Glutamatergic neuron (in vitro differentiated cells): Measurements from ENCODE around the gene UAP1L1. TPM values are rescaled to one million over a fixed set of nuclear protein-coding genes. Genes with fewer than 3 reads are reported as not detected.
A peak's percentile ranks its signal among the peaks of the same experiment; 100 is the strongest.

Experiments used
- DNase-seq: peaks from one replicate; pipeline ENCODE4 v3.0.0; 2022
- H3K27ac Mint-ChIP-seq: one replicate; pipeline ENCODE4 v1.8.0; 2020; ENCODE audit warnings: mild to moderate bottlenecking, mixed read lengths, inconsistent platforms; ENCODE audit not compliant: unreplicated experiment
- H3K27me3 Mint-ChIP-seq: one replicate; pipeline ENCODE4 v1.8.0; 2020; ENCODE audit warnings: mild to moderate bottlenecking, moderate library complexity, mixed read lengths, inconsistent platforms; ENCODE audit not compliant: unreplicated experiment
- H3K36me3 Mint-ChIP-seq: one replicate; pipeline ENCODE4 v1.8.0; 2020; ENCODE audit warnings: mild to moderate bottlenecking, mixed read lengths, inconsistent platforms; ENCODE audit not compliant: unreplicated experiment
- H3K4me1 Mint-ChIP-seq: one replicate; pipeline ENCODE4 v1.8.0; 2020; ENCODE audit warnings: mild to moderate bottlenecking, low read depth, mixed read lengths, inconsistent platforms; ENCODE audit not compliant: unreplicated experiment
- H3K4me3 Mint-ChIP-seq: one replicate; pipeline ENCODE4 v1.8.0; 2020; ENCODE audit warnings: mild to moderate bottlenecking, mixed read lengths, inconsistent platforms; ENCODE audit not compliant: unreplicated experiment
- H3K9me3 Mint-ChIP-seq: one replicate; pipeline ENCODE4 v1.8.0; 2020; ENCODE audit warnings: mild to moderate bottlenecking, moderate library complexity, mixed read lengths, inconsistent platforms; ENCODE audit not compliant: unreplicated experiment
- CTCF ChIP-seq: fragments of 200-600 bp; sonication (generic); IDR thresholded peaks from one replicate; pipeline ENCODE4 v1.5.0; 2021; ENCODE audit not compliant: partially characterized antibody, unreplicated experiment
- total RNA-seq: library from RNA; stranded (reverse); fragmentation: NEBNext Ultra II Directional; extraction: Animal tissue kit (Norgen Biotek cat#: 25700); gene quantifications from one replicate; pipeline ENCODE4 v1.2.1, GENCODE V29; 2021; ENCODE audit not compliant: unreplicated experiment

Gene UAP1L1
- total RNA-seq, 1 donor from 2014 or later = 5.1 TPM

GRCh38 chr9:137034709-137035506, 42.4 kb upstream of the UAP1L1 start:
- DNase-seq = peak; percentile 93
- Mint-ChIP-seq H3K27ac (no peak overlapping the region), H3K27me3 (peaks cover 4% of the 10 kb centered on the region), H3K9me3 (peaks cover 4% of the 10 kb centered on the region), H3K4me1 (peaks cover 2% of the 10 kb centered on the region), H3K36me3 (no peaks in the 10 kb centered on the region), H3K4me3 (no peak overlapping the region)
- TF ChIP-seq CTCF = peak; percentile 85

GRCh38 chr9:137035507-137035834, 41.8 kb upstream of the UAP1L1 start:
- peaks cover 4% of the 10 kb centered on the region for H3K9me3 Mint-ChIP-seq
- no peak overlapping the region for H3K27ac Mint-ChIP-seq
- H3K4me1 Mint-ChIP-seq = peaks cover 2% of the 10 kb centered on the region
- no peak for DNase-seq
- H3K27me3 Mint-ChIP-seq = peaks cover 4% of the 10 kb centered on the region
- peak; percentile 61 for TF ChIP-seq CTCF
- H3K4me3 Mint-ChIP-seq = no peak overlapping the region
- H3K36me3 Mint-ChIP-seq = no peaks in the 10 kb centered on the region

GRCh38 chr9:137035937-137036336, 41.4 kb upstream of the UAP1L1 start:
- Mint-ChIP-seq H3K9me3 (peaks cover 4% of the 10 kb centered on the region), H3K4me1 (peaks cover 2% of the 10 kb centered on the region), H3K36me3 (no peaks in the 10 kb centered on the region), H3K4me3 (no peak overlapping the region), H3K27me3 (peaks cover 4% of the 10 kb centered on the region), H3K27ac (no peak overlapping the region)
- no peak for TF ChIP-seq CTCF
- DNase-seq = no peak

- Mint-ChIP-seq H3K9me3 (peaks cover 4% of the 10 kb centered on the region), H3K27ac (no peak overlapping the region), H3K4me1 (no peaks in the 10 kb centered on the region), H3K36me3 (no peaks in the 10 kb centered on the region), H3K4me3 (no peak overlapping the region), H3K27me3 (peaks cover 4% of the 10 kb centered on the region)
- TF ChIP-seq CTCF = no peak
- DNase-seq = no peak
Observed at GRCh38 chr9:137037035-137037434, 40.3 kb upstream of the UAP1L1 start.

- DNase-seq = no peak
- TF ChIP-seq CTCF = no peak
- Mint-ChIP-seq H3K27me3 (peaks cover 4% of the 10 kb centered on the region), H3K27ac (no peak overlapping the region), H3K36me3 (no peaks in the 10 kb centered on the region), H3K9me3 (peaks cover 4% of the 10 kb centered on the region), H3K4me1 (no peaks in the 10 kb centered on the region), H3K4me3 (no peak overlapping the region)
Observed at GRCh38 chr9:137037483-137037882, 39.8 kb upstream of the UAP1L1 start.
